K562 (cell line): ENCODE results near the gene ATXN7L1. TPM values are rescaled to one million over a fixed set of nuclear protein-coding genes. Genes with fewer than 3 reads are reported as not detected.

Experiments used
- BCL6 ChIP-seq: fragments of 250-450 bp; sonication (Bioruptor Pico); IDR thresholded peaks from 2 replicates; pipeline ENCODE4 v1.4.0; 2020
- CBFA2T2 ChIP-seq: fragments of 450-650 bp; conservative IDR thresholded peaks from 2 replicates; pipeline ENCODE4 v1.6.1; 2017; ENCODE audit warnings: mild to moderate bottlenecking
- DIDO1 ChIP-seq: fragments of 450-650 bp; IDR thresholded peaks from 2 replicates; pipeline ENCODE4 v1.6.1; 2016; ENCODE audit warnings: low read depth, missing biosample characterization, missing genetic modification characterization
- EP300 ChIP-seq: IDR thresholded peaks from 2 replicates; pipeline ENCODE4 v1.6.1; 2012; ENCODE audit warnings: low read length, improper control_type of control experiment
- EP400 ChIP-seq: fragments of 450-650 bp; IDR thresholded peaks from 2 replicates; pipeline ENCODE4 v1.6.1; 2017; ENCODE audit warnings: antibody characterized with exemption, mild to moderate bottlenecking, moderate library complexity
- FOSL1 ChIP-seq: fragments of 200-800 bp; sonication (Bioruptor generic); conservative IDR thresholded peaks from 2 replicates; pipeline ENCODE4 v1.6.1; 2016; ENCODE audit warnings: missing genetic modification characterization, missing compliant biosample characterization
- HIVEP1 ChIP-seq: fragments of 250-450 bp; sonication (Bioruptor Pico); IDR thresholded peaks from 2 replicates; pipeline ENCODE4 v1.4.0; 2020; ENCODE audit warnings: mild to moderate bottlenecking
- HNRNPUL1 ChIP-seq: fragments of 200-400 bp; formaldehyde crosslinking; IDR thresholded peaks from 2 replicates; pipeline ENCODE4 v1.6.1; 2017; ENCODE audit warnings: low read length
- KDM5B ChIP-seq: fragments of 200-600 bp; sonication (generic); IDR thresholded peaks from 2 replicates; pipeline ENCODE4 v1.6.1; 2012; ENCODE audit warnings: low read depth, mild to moderate bottlenecking, moderate library complexity, low read length, control low read depth, inconsistent platforms; ENCODE audit not compliant: insufficient replicate concordance
- KLF16 ChIP-seq: IDR thresholded peaks from 2 replicates; pipeline ENCODE4 v1.6.1; 2016; ENCODE audit warnings: antibody characterized with exemption
- MTA2 ChIP-seq: fragments of 450-650 bp; IDR thresholded peaks from 2 replicates; pipeline ENCODE4 v1.6.1; 2016; ENCODE audit warnings: low read depth
- NFIX ChIP-seq: fragments of 250-450 bp; sonication (Bioruptor Pico); IDR thresholded peaks from 2 replicates; pipeline ENCODE4 v1.4.0; 2020; ENCODE audit warnings: low read depth, mild to moderate bottlenecking, moderate library complexity
- NR4A1 ChIP-seq, 2 experiments: fragments of 250-450 bp in 1 of 2; fragments of 450-650 bp in 1 of 2; sonication (Bioruptor Pico) in 1 of 2; IDR thresholded peaks; 2 replicates each; pipeline versions ENCODE4 v1.4.0 to v1.6.1; 2016 to 2020; ENCODE audit warnings: mild to moderate bottlenecking in 2 of 2, missing compliant biosample characterization in 1 of 2, missing genetic modification characterization in 1 of 2, moderate library complexity in 1 of 2
- PML ChIP-seq: IDR thresholded peaks from 2 replicates; pipeline ENCODE4 v1.6.1; 2012; ENCODE audit warnings: low read length, inconsistent platforms
- SAFB ChIP-seq: fragments of 200-400 bp; formaldehyde crosslinking; IDR thresholded peaks from 2 replicates; pipeline ENCODE4 v1.6.1; 2017; ENCODE audit warnings: low read depth, low read length, borderline replicate concordance
- STAT5A ChIP-seq: IDR thresholded peaks from 2 replicates; pipeline ENCODE4 v1.6.1; 2012; ENCODE audit warnings: low read length, inconsistent platforms, borderline replicate concordance
- ZNF140 ChIP-seq: fragments of 250-450 bp; sonication (Bioruptor Pico); IDR thresholded peaks from 2 replicates; pipeline ENCODE4 v1.8.0; 2021; ENCODE audit warnings: moderate library complexity, mild to moderate bottlenecking, inconsistent platforms
- ZNF263 ChIP-seq: sonication (generic); formaldehyde crosslinking; IDR thresholded peaks from 2 replicates; pipeline ENCODE4 v1.8.0; 2022; ENCODE audit warnings: mild to moderate bottlenecking, missing genetic modification reagents, borderline replicate concordance
- polyA plus RNA-seq, 8 experiments: library from polyadenylated mRNA; depleted of rRNA in 4 of 8; stranded (reverse) in 5 of 8; unstranded in 3 of 8; fragments of >200 nt; fragmentation: Nextera tagmentation in 2 of 8; fragmentation: Illumina TruSeq in 1 of 8; extraction: Ambion mirVana in 2 of 8; extraction: Trizol in 1 of 8; gene quantifications; 2 replicates each; pipeline versions ENCODE4 v1.2.1 to v1.2.3, GENCODE V29; 2011 to 2014; ENCODE audit warnings: inconsistent platforms in 1 of 8, missing spikeins in 1 of 8
- total RNA-seq, 7 experiments: library from RNA; depleted of rRNA in 6 of 7; stranded (reverse); fragments of >200 nt in 6 of 7; fragmentation: Illumina TruSeq in 2 of 7; extraction: Trizol in 2 of 7; gene quantifications; 2 replicates each; pipeline versions ENCODE4 v1.2.1 to v1.2.3, GENCODE V29; 2011 to 2021; ENCODE audit warnings: low replicate concordance in 1 of 7
- TF ChIP-seq, protein P1 (sequence below), 3 experiments: fragments of 200-800 bp in 1 of 3; fragments of 250-450 bp in 1 of 3; fragments of 450-650 bp in 1 of 3; sonication (Bioruptor Pico) in 1 of 3; sonication (Bioruptor generic) in 1 of 3; formaldehyde crosslinking in 1 of 3; IDR thresholded peaks; 2 replicates each; pipeline versions ENCODE4 v1.6.1 to v1.8.0; 2016 to 2022; ENCODE audit warnings: mild to moderate bottlenecking in 2 of 3, missing genetic modification characterization in 2 of 3, missing compliant biosample characterization in 1 of 3, moderate library complexity in 1 of 3
- TF ChIP-seq, protein P2 (sequence below), 3 experiments: fragments of 200-800 bp in 1 of 3; sonication (Bioruptor generic) in 1 of 3; sonication (generic) in 1 of 3; formaldehyde crosslinking in 1 of 3; IDR thresholded peaks; 2 replicates each; pipeline versions ENCODE4 v1.6.1 to v1.8.0; 2016 to 2022; ENCODE audit warnings: mild to moderate bottlenecking in 2 of 3, missing compliant biosample characterization in 2 of 3, missing genetic modification characterization in 2 of 3, missing genetic modification reagents in 1 of 3
- TF ChIP-seq, protein P3 (sequence below): fragments of 200-800 bp; sonication (Bioruptor generic); IDR thresholded peaks from 2 replicates; pipeline ENCODE4 v1.6.1; 2017; ENCODE audit warnings: missing genetic modification characterization, missing compliant biosample characterization
- TF ChIP-seq, protein P4 (sequence below): sonication (generic); formaldehyde crosslinking; IDR thresholded peaks from 2 replicates; pipeline ENCODE4 v1.8.0; 2022; ENCODE audit warnings: missing genetic modification reagents, mild to moderate bottlenecking, moderate library complexity, borderline replicate concordance

Gene ATXN7L1
- total and polyA plus RNA-seq, 9 of the 15 experiments (the other 6 are each of a cell fraction or from before 2014, with no cell fraction given): 6.6 to 13.7 (median 10.7) TPM

GRCh38 chr7:105734233-105734632, 142.2 kb downstream of the ATXN7L1 start (continued):
- TF ChIP-seq, protein P1, sequence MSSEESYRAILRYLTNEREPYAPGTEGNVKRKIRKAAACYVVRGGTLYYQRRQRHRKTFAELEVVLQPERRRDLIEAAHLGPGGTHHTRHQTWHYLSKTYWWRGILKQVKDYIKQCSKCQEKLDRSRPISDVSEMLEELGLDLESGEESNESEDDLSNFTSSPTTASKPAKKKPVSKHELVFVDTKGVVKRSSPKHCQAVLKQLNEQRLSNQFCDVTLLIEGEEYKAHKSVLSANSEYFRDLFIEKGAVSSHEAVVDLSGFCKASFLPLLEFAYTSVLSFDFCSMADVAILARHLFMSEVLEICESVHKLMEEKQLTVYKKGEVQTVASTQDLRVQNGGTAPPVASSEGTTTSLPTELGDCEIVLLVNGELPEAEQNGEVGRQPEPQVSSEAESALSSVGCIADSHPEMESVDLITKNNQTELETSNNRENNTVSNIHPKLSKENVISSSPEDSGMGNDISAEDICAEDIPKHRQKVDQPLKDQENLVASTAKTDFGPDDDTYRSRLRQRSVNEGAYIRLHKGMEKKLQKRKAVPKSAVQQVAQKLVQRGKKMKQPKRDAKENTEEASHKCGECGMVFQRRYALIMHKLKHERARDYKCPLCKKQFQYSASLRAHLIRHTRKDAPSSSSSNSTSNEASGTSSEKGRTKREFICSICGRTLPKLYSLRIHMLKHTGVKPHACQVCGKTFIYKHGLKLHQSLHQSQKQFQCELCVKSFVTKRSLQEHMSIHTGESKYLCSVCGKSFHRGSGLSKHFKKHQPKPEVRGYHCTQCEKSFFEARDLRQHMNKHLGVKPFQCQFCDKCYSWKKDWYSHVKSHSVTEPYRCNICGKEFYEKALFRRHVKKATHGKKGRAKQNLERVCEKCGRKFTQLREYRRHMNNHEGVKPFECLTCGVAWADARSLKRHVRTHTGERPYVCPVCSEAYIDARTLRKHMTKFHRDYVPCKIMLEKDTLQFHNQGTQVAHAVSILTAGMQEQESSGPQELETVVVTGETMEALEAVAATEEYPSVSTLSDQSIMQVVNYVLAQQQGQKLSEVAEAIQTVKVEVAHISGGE (CRISPR knock-in tag; IDR thresholded peaks at IDR 0.05): peak in 1 of 3 experiments; percentile 48; a peak in 1 of 6 replicates
- TF ChIP-seq ZNF263 (CRISPR knock-in tag) (no peak), KDM5B (no peak), KLF16 (0 out of 2 replicates have a peak, but pooled peaks have one; percentile 32), SAFB (no peak), STAT5A (0 out of 2 replicates have a peak, but pooled peaks have one; percentile 18), ZNF140 (CRISPR knock-in tag) (no peak), HIVEP1 (CRISPR knock-in tag) (no peak), CBFA2T2 (peak; percentile 79), EP400 (no peak), EP300 (no peak), BCL6 (CRISPR knock-in tag) (0 out of 2 replicates have a peak, but pooled peaks have one; percentile 24), PML (peak; percentile 52; the same call in 1 of the 2 replicates), NR4A1 (CRISPR knock-in tag; IDR thresholded peaks at IDR 0.05) (no peak), NR4A1 (tag; IDR thresholded peaks at IDR 0.05) (no peak), FOSL1 (0 out of 2 replicates have a peak, but pooled peaks have one; percentile 28), HNRNPUL1 (no peak), DIDO1 (tag) (no peak), NFIX (no peak), MTA2 (0 out of 2 replicates have a peak, but pooled peaks have one; percentile 8)
- TF ChIP-seq, protein P2, sequence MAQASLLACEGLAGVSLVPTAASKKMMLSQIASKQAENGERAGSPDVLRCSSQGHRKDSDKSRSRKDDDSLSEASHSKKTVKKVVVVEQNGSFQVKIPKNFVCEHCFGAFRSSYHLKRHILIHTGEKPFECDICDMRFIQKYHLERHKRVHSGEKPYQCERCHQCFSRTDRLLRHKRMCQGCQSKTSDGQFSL (CRISPR knock-in tag; IDR thresholded peaks at IDR 0.05): no peak
- TF ChIP-seq, protein P2 (tag; IDR thresholded peaks at IDR 0.05): no peak
- TF ChIP-seq, protein P3, sequence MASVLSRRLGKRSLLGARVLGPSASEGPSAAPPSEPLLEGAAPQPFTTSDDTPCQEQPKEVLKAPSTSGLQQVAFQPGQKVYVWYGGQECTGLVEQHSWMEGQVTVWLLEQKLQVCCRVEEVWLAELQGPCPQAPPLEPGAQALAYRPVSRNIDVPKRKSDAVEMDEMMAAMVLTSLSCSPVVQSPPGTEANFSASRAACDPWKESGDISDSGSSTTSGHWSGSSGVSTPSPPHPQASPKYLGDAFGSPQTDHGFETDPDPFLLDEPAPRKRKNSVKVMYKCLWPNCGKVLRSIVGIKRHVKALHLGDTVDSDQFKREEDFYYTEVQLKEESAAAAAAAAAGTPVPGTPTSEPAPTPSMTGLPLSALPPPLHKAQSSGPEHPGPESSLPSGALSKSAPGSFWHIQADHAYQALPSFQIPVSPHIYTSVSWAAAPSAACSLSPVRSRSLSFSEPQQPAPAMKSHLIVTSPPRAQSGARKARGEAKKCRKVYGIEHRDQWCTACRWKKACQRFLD (CRISPR knock-in tag): peak; percentile 42; the same call in 1 of the 2 replicates
- TF ChIP-seq, protein P4, sequence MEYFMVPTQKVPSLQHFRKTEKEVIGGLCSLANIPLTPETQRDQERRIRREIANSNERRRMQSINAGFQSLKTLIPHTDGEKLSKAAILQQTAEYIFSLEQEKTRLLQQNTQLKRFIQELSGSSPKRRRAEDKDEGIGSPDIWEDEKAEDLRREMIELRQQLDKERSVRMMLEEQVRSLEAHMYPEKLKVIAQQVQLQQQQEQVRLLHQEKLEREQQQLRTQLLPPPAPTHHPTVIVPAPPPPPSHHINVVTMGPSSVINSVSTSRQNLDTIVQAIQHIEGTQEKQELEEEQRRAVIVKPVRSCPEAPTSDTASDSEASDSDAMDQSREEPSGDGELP (CRISPR knock-in tag): peak; percentile 51; the same call in 1 of the 2 replicates
